DMS79 (cell line): ENCODE results near the gene CDS2.

Source experiments
- DNase-seq: peaks from one replicate; lab custom pipeline; 2025; lab: John Stamatoyannopoulos, UW

Gene CDS2

DNA sequence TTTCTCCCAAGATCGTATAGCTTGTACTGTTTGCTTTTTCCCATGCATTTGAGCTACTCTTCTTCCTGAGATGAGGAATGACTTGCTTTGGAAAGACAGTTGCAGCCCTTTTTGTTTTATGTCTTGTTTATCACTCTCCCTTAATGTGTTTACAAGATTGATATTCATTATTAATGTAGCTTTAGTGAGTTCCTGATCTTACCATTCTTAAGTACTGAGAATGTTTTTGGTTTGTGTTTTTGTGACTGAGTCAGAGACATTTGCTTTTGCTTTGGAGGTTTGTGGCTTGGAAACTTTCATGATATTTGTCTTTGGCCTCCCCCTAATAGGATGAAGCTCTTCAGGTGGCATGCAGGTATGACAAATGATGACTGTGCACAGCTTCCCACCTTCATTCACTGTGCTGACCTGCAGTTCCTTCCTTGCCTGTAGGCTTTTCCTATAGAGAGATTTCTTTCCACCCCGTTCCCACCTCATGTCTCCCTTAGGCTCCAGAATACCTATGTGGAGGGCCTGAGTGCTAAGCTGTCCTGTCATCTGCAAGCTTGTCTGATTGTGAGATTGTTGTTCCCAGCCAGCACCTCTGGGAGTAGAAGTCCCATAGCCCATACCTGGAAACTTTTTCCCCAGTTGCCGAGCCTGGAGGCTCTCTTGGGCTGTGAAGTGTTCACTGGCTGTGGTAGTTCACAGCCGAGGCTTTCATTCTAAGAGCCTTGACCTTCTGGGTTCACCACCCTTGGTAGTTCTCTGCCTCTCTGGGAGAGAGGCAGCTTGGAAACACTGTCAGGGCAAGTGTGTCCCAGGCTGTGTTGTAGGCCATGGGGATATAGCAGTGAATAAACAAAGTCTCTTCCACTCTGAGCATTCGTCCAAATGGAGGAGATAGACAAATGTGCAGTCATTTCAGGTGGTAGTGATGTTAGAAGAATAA is 27.1 kb downstream of the CDS2 start:
- DNase-seq = no peak

GRCh38 chr20:5154543-5154925 is 27.7 kb downstream of the CDS2 start:
- no peak for DNase-seq

GRCh38 chr20:5155404-5155803 is 28.6 kb downstream of the CDS2 start:
- no peak for DNase-seq

DNA sequence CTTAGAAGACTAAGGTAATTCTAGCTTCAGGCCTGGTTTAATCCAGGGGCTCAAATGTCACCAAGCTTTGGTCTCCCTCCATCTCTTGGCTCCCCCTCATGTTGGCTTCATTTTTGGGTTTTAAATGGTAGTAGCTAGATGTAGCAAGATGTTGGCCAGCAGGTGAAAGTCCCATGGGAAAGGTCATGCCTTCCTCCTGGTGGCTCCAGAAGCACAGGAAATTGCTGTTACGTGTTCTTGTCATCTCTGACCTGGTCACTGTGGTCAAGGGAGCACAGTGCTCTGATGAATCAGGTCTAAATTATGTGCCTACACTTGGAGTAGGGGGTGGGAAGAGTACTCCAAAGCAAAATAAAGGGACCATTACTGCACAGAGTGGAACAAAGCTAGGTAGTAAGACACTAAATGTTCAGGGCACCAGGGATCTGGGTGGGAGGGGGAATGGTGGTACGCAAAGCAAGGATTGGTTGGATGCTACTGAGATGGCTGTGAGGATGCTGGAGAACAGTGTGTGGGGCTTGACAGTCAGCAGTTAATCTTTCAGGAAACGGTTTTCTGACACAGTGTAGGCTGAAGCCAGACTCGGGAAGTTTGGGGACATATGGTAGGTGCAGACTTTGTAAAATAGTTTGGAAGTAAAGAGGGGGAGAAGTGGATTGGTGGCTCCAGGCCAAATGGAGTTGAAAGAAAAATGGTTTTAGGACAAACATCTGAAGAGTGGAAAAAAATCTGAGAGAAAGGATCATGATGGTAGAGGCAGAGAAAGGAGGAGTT is 30.1 kb downstream of the CDS2 start:
- no peak for DNase-seq

DNA sequence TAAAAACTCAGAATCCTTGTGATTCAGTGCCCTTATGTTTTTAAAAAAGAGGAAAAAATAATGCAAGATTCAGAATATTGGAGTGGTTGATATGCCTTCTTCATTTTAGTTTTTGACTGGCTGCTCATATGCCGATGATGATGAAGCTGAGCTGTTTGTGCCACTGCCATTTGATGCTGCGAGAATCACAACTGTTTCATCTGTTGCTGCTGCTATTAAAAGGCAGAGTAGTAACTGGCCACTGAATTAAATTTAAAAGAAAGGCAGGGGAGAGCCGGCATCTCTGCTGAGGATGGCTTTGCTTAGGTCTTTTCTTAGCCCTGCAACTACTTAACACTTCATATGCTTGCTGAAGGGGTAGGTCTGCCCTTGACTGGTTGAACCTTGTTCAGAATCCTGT is 33.1 kb downstream of the CDS2 start:
- DNase-seq = no peak

GRCh38 chr20:5160882-5161281 is 34.1 kb downstream of the CDS2 start:
- no peak for DNase-seq

GRCh38 chr20:5161536-5162164 is 34.8 kb downstream of the CDS2 start:
- DNase-seq = no peak

DNA sequence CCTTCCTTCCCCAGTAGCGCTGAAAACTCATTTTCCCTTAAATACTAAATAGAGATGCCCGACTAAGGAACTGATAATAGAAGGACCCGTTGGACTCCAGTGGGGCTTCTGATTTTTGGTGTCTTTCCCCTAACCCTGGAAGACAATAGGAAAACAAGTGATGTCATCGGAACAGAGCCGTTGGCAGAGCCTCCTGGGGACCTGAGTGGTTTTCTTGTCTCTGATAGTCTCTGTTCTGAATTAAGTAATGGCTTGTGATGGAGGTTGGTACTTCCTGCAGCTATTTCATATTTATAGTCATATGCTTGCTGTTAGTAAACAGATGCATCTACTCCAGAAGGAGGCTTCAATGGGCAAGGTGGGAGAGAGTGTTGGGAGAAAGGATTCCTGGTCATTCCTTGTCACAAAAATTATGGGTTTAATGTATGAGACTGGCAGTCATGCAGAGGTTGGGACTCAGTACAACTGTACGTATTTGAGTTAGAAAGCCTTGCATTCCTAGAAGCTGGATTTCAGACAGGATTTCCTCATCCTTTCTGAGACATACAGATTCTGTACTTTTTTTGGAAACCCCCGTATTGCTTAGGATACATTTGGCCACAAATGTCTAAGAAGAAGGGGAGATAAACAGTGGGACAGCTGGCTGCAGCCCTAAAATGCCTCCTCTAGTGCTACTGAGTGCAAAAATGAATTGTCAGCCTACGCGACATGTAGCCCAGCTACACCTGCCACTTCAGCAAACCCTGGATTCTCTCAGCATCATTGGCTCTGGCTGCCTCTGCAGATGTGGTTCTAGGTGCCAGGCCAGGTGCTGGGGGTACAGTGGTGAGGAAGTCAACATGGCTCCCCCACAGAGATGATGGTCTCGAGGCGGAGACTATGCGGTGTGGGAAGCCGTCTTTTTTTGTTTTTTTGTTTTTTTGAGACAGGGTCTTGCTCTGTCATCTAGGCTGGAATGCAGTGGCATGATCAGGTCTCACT is 38.1 kb downstream of the CDS2 start:
- no peak for DNase-seq

- peak; percentile 71 for DNase-seq
Observed at GRCh38 chr20:5168651-5169396, 42.0 kb downstream of the CDS2 start.

DNA sequence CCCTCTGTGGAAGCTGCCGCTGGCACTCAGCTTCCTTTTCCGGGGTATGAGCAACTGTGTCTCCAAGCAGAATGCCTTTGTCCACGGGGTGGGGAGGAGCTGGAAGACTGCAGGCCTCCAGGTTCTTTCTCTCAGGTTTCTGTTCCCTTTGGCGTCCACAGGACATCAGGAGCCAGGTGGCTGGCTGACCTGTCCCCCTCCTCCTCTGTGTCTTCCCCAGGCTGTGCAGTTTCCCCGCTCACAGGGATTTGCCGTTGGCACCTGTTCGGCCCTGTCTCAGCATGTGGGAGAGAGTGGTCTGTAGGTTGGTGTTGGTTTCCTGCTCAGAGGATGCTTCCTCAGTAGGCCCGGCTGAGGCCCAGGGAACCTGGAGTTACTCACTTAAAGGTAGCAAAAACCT is 43.5 kb downstream of the CDS2 start:
- DNase-seq = no peak

- DNase-seq = no peak
Observed at GRCh38 chr20:5171064-5171789, 44.4 kb downstream of the CDS2 start.

GRCh38 chr20:5171790-5172164 is 45.0 kb downstream of the CDS2 start:
- DNase-seq = no peak

- no peak for DNase-seq
Observed at GRCh38 chr20:5172167-5172601, 45.4 kb downstream of the CDS2 start.

GRCh38 chr20:5172903-5173463 is 46.2 kb downstream of the CDS2 start:
- DNase-seq = no peak

- DNase-seq = no peak
Observed at GRCh38 chr20:5173751-5174150, 46.9 kb downstream of the CDS2 start.

DNA sequence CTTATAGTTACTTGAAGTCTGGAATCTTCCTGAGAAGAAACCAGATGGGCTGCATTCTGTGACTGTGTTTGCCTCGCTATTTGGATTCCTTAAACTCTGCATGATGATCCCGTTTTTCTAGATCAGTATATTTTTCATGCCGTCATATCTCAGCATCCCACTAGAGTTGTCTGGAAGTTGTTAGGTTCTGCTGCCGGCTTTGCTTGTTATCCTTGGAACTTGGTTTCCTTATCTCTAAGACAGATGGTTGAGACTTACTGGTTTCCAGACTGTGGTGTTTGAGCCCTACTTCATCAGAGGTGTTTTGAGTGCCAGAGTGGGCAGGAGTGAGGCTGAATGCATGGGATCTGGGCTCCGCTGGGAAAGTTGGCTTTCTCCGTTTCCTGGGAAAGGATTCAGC is 50.3 kb downstream of the CDS2 start:
- no peak for DNase-seq

GRCh38 chr20:5178046-5178445 is 51.2 kb downstream of the CDS2 start:
- no peak for DNase-seq

- no peak for DNase-seq
Observed at GRCh38 chr20:5180421-5180820, 53.6 kb downstream of the CDS2 start.

DNA sequence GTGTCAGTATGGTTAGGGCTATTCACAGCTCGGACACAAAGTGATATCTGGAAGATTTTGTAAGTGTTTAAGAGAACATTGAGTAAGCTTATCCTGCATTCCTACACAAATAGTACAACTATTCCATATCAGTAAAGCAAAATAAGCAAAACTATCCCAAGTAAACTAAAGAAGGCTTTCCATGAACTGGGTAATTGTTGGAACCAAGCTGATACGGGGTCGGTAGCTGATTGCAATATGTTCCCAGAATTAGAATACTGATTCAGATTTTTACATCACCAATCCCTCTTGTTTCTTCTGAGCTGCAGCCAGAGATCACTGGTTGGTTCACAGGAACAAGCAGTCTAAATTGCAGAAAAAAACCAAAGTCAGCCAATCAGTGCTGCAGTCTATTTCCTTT is 54.1 kb downstream of the CDS2 start:
- no peak for DNase-seq

- no peak for DNase-seq
Observed at GRCh38 chr20:5181492-5181891, 54.7 kb downstream of the CDS2 start.
